HepG2 (cell line): Measurements from ENCODE around the gene APBB2. TPM values are rescaled to one million over a fixed set of nuclear protein-coding genes. Genes with fewer than 3 reads are reported as not detected.

Experiments used
- ATAC-seq: fragments of 200-7000 bp; cut with Tn5 transposase; 3 replicates; pipeline ENCODE4 v1.9.1; 2020; ENCODE audit warnings: mild to moderate bottlenecking, moderate library complexity
- BruUV-seq: library from RNA; stranded (reverse); fragments of 400-500 nt; replicated peaks from 2 replicates; lab custom pipeline; 2021; lab: Mats Ljungman, UMichigan
- CTCF ChIA-PET: fragments of 300-600 bp; formaldehyde crosslinking; extraction: SDS; loops from one replicate; lab custom pipeline; 2021; ENCODE audit warnings: low total read pairs, inconsistent platforms, low intra/inter-chr PET ratio; lab: Yijun Ruan, JAX
- POLR2A ChIA-PET: fragments of 350-600 bp; sonication (Branson Sonifier 250); formaldehyde crosslinking; loops from one replicate; lab custom pipeline; 2020; ENCODE audit warnings: antibody characterized with exemption, inconsistent platforms; lab: Yijun Ruan, JAX
- DNase-seq: peaks from one replicate; pipeline ENCODE4 v3.0.0-alpha.2; 2015; ENCODE audit warnings: low spot score
- FAIRE-seq: peaks from 3 replicates; lab custom pipeline; 2011; peaks lifted over from hg19 to GRCh38; lab: Jason Lieb, UNC
- H2AFZ ChIP-seq: one replicate; pipeline ENCODE4 v1.6.1; 2011; ENCODE audit warnings: low read length, inconsistent platforms
- H3K27ac ChIP-seq: fragments of 300-600 bp; 3 replicates; pipeline ENCODE4 v1.8.0; 2011; ENCODE audit warnings: mixed run types, mild to moderate bottlenecking, mixed read lengths, low read length, inconsistent platforms; ENCODE audit not compliant: insufficient read depth; ENCODE audit errors: extremely low read length
- H3K27me3 ChIP-seq, 2 experiments: fragments of 200-600 bp in 1 of 2; 2 replicates in 1 of 2; 3 replicates in 1 of 2; pipeline versions ENCODE4 v1.6.0 to v1.8.0; 2011; ENCODE audit warnings: low read length in 2 of 2, mild to moderate bottlenecking in 2 of 2, moderate library complexity in 2 of 2, inconsistent platforms in 1 of 2; ENCODE audit not compliant: insufficient read depth in 2 of 2, control insufficient read depth in 1 of 2
- H3K36me3 ChIP-seq, 2 experiments: fragments of 200-600 bp in 1 of 2; replicated peaks in 1 of 2; 2 replicates in 1 of 2; 3 replicates in 1 of 2; pipeline versions ENCODE4 v1.5.1 to v1.8.0; 2011; ENCODE audit warnings: low read length in 2 of 2, inconsistent platforms in 1 of 2; ENCODE audit not compliant: insufficient read depth in 2 of 2, control insufficient read depth in 1 of 2
- H3K4me1 ChIP-seq: 2 replicates; pipeline ENCODE4 v1.5.1; 2012; ENCODE audit warnings: low read length, inconsistent platforms; ENCODE audit not compliant: insufficient read depth
- H3K4me2 ChIP-seq: 2 replicates; pipeline ENCODE4 v1.6.0; 2011; ENCODE audit warnings: low read depth, low read length, inconsistent platforms
- H3K4me3 ChIP-seq, 3 experiments: fragments of 200-600 bp in 1 of 3; sonication (generic), shearing (Covaris generic) in 1 of 3; replicated peaks in 1 of 3; 2 replicates each; pipeline ENCODE4 v1.5.1; 2011 to 2016; ENCODE audit warnings: low read length in 3 of 3, inconsistent platforms in 2 of 3, low read depth in 2 of 3, mild to moderate bottlenecking in 2 of 3, control low read depth in 1 of 3, mixed read lengths in 1 of 3; ENCODE audit not compliant: insufficient read depth in 1 of 3
- H3K79me2 ChIP-seq: one replicate; pipeline ENCODE4 v1.6.1; 2011; ENCODE audit warnings: low read length, inconsistent platforms; ENCODE audit not compliant: insufficient read depth
- H3K9ac ChIP-seq: 2 replicates; pipeline ENCODE4 v1.6.0; 2011; ENCODE audit warnings: mild to moderate bottlenecking, low read depth, low read length, inconsistent platforms; ENCODE audit not compliant: insufficient read depth
- H3K9me3 ChIP-seq: 2 replicates; pipeline ENCODE4 v1.5.1; 2012; ENCODE audit warnings: mild to moderate bottlenecking, low read length
- H4K20me1 ChIP-seq: 2 replicates; pipeline ENCODE4 v1.6.0; 2011; ENCODE audit warnings: inconsistent platforms, mild to moderate bottlenecking, low read length, moderate library complexity; ENCODE audit not compliant: insufficient read depth
- CENPX ChIP-seq: sonication (generic); formaldehyde crosslinking; IDR thresholded peaks from 2 replicates; pipeline ENCODE4 v1.9.0; 2021; ENCODE audit warnings: mild to moderate bottlenecking, missing genetic modification reagents, moderate library complexity
- EZH2 ChIP-seq: conservative IDR thresholded peaks from 2 replicates; pipeline ENCODE4 v1.6.1; 2012; ENCODE audit warnings: mild to moderate bottlenecking, low read depth, low read length, moderate library complexity
- POLR2AphosphoS2 ChIP-seq: IDR thresholded peaks from 2 replicates; pipeline ENCODE4 v1.6.1; 2011; ENCODE audit warnings: low read depth, low read length, improper control_type of control experiment
- SAFB2 ChIP-seq: sonication (generic); formaldehyde crosslinking; IDR thresholded peaks from 2 replicates; pipeline ENCODE4 v1.5.1; 2020; ENCODE audit warnings: missing genetic modification reagents, low read depth, mild to moderate bottlenecking, borderline replicate concordance
- ZNF652 ChIP-seq: IDR thresholded peaks from 2 replicates; pipeline ENCODE4 v1.6.1; 2016; ENCODE audit warnings: low read depth, borderline replicate concordance
- WGBS: methylation state at CpG from one replicate; pipeline ENCODE4 v1.1.6; 2017; ENCODE audit warnings: low lambda C conversion rate; 5-methylcytosine and 5-hydroxymethylcytosine counted together
- in situ Hi-C: cut with HindIII; loops from 2 replicates; pipeline ENCODE4 v1.10.0; 2017; ENCODE audit warnings: low pct_unique_long_range_greater_than_20kb; ENCODE audit not compliant: extremely low pct_ligation_motif_present
- intact Hi-C: fragments of 100-400 bp; cut with micrococcal nuclease; formaldehyde crosslinking; loops from one replicate; pipeline ENCODE4 v1.10.0; 2022; ENCODE audit not compliant: unreplicated experiment
- polyA plus RNA-seq, 8 experiments: library from polyadenylated mRNA; depleted of rRNA in 3 of 8; stranded (reverse) in 7 of 8; unstranded in 1 of 8; fragments of >200 nt; fragmentation: Illumina TruSeq in 4 of 8; extraction: Trizol in 4 of 8; gene quantifications; 2 replicates each; pipeline versions ENCODE4 v1.2.1 to v1.2.3, GENCODE V29; 2011 to 2016; ENCODE audit warnings: low read depth in 4 of 8, missing spikeins in 1 of 8, mixed read lengths in 1 of 8; ENCODE audit not compliant: insufficient read depth in 1 of 8
- total RNA-seq, 5 experiments: library from RNA; depleted of rRNA; stranded (reverse); fragments of >200 nt; fragmentation: Illumina TruSeq; extraction: Trizol; gene quantifications; 2 replicates each; pipeline ENCODE4 v1.2.3, GENCODE V29; 2016; ENCODE audit warnings: low read depth in 1 of 5
- TF ChIP-seq, protein P1 (sequence below): sonication (generic); formaldehyde crosslinking; IDR thresholded peaks from 2 replicates; pipeline ENCODE4 v1.4.0; 2020; ENCODE audit warnings: missing genetic modification reagents, mild to moderate bottlenecking, borderline replicate concordance
- TF ChIP-seq, protein P2 (sequence below): sonication (generic); formaldehyde crosslinking; IDR thresholded peaks from 2 replicates; pipeline ENCODE4 v1.4.0; 2020; ENCODE audit warnings: missing genetic modification reagents, mild to moderate bottlenecking, borderline replicate concordance

The APBB2 gene
- total and polyA plus RNA-seq, 2 of the 13 experiments (the other 11 are each of a cell fraction or from before 2014, with no cell fraction given) = 11.7 to 17.0 TPM

DNA sequence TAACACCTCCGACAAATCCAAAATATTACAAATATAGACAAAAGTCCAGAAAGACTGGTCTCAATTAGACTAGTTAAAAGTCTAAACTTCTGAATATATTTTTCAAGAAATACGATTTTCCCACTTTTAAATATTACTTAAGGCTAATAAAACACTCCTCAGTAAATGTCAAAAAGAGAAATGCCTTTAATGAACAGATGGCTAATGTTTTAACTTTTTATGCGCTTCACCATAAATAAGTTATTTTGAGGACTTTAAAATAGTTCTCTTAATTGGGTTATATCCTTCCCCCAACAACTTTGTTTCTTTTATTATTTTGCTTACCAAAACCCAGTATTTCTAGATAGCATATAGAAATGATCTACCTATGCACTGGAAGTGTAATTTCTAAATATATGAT lies 201.4 kb downstream of the APBB2 start (continued):
- TF ChIP-seq, protein P1, sequence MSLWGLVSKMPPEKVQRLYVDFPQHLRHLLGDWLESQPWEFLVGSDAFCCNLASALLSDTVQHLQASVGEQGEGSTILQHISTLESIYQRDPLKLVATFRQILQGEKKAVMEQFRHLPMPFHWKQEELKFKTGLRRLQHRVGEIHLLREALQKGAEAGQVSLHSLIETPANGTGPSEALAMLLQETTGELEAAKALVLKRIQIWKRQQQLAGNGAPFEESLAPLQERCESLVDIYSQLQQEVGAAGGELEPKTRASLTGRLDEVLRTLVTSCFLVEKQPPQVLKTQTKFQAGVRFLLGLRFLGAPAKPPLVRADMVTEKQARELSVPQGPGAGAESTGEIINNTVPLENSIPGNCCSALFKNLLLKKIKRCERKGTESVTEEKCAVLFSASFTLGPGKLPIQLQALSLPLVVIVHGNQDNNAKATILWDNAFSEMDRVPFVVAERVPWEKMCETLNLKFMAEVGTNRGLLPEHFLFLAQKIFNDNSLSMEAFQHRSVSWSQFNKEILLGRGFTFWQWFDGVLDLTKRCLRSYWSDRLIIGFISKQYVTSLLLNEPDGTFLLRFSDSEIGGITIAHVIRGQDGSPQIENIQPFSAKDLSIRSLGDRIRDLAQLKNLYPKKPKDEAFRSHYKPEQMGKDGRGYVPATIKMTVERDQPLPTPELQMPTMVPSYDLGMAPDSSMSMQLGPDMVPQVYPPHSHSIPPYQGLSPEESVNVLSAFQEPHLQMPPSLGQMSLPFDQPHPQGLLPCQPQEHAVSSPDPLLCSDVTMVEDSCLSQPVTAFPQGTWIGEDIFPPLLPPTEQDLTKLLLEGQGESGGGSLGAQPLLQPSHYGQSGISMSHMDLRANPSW = no peak
- TF ChIP-seq SAFB2 (no peak), CENPX (CRISPR knock-in tag) (no peak)
- TF ChIP-seq, protein P2, sequence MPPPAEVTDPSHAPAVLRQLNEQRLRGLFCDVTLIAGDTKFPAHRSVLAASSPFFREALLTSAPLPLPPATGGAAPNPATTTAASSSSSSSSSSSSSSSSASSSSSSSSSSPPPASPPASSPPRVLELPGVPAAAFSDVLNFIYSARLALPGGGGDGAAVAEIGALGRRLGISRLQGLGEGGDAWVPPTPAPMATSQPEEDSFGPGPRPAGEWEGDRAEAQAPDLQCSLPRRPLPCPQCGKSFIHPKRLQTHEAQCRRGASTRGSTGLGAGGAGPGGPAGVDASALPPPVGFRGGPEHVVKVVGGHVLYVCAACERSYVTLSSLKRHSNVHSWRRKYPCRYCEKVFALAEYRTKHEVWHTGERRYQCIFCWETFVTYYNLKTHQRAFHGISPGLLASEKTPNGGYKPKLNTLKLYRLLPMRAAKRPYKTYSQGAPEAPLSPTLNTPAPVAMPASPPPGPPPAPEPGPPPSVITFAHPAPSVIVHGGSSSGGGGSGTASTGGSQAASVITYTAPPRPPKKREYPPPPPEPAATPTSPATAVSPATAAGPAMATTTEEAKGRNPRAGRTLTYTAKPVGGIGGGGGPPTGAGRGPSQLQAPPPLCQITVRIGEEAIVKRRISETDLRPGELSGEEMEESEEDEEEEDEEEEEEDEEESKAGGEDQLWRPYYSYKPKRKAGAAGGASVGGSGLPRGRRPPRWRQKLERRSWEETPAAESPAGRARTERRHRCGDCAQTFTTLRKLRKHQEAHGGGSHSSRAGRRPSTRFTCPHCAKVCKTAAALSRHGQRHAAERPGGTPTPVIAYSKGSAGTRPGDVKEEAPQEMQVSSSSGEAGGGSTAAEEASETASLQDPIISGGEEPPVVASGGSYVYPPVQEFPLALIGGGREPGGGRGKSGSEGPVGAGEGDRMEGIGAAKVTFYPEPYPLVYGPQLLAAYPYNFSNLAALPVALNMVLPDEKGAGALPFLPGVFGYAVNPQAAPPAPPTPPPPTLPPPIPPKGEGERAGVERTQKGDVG (CRISPR knock-in tag) = no peak

DNA sequence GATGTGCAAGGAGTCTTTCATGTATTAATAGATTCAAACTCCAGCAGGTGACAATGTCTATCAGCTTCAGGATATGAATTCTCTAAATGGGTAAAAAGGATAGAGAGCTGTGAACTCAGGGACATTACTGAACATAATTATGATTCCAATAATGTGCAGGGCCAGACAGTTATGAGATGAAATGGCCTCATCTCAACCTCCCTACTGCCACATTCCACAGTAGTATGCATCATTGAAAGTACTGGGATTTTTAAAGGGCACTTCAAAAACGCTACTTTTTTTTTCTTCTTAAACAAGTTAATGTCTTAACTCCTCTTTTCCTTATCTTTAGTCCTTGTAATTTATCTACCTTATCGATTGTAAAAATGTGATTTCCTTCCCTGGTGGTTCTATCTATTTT lies 202.0 kb downstream of the APBB2 start:
- no TSS peak for BruUV-seq
- Histone ChIP-seq H3K9ac (no peak overlapping the region), H3K4me3 (no peak overlapping the region), H2AFZ (no peak overlapping the region), H3K36me3 (peaks cover 6 to 8% of the 10 kb centered on the region in 2 experiments; a peak in 3 of 5 replicates), H3K9me3 (no peaks in the 10 kb centered on the region), H3K4me1 (peaks cover 7% of the 10 kb centered on the region), H3K27me3 (no peaks in the 10 kb centered on the region), H3K27ac (no peak overlapping the region), H4K20me1 (no peaks in the 10 kb centered on the region), H3K79me2 (no peaks in the 10 kb centered on the region), H3K4me2 (no peak overlapping the region)
- ATAC-seq (no peak), FAIRE-seq (no peak), DNase-seq (no peak)
- in situ Hi-C loops = no loop called here
- WGBS = 90% methylated on average over 2 of the region's 2 CpGs
- CTCF ChIA-PET = no interaction called here
- POLR2A ChIA-PET = no interaction called here
- intact Hi-C loops = no loop called here
- TF ChIP-seq POLR2AphosphoS2 (no peak), EZH2 (no peak), ZNF652 (CRISPR knock-in tag) (no peak)
- TF ChIP-seq, all 625 proteins: peak for 0
